Measurements from ENCODE around the gene IFNA5.
A peak's percentile ranks its signal among the peaks of the same experiment; 100 is the strongest.

Gene IFNA5

GRCh38 chr9:21305213-21305612, at the start of gene IFNA5:
Gene IFNA5 (minus strand): TSS chr9:21305313. CDS start chr9:21305256, 57 bp downstream.
- DNase-seq, result no peak

GRCh38 chr9:21350787-21351186, 45.7 kb upstream of the IFNA5 start, which contains the start of gene IFNA6:
Gene IFNA6 (minus strand): TSS chr9:21350887. CDS start chr9:21350887, 0 bp downstream.
- DNase-seq, result no peak

GRCh38 chr9:21348430-21348970, 43.4 kb upstream of the IFNA5 start:
- no peak for DNase-seq

GRCh38 chr9:21340735-21341134, 35.6 kb upstream of the IFNA5 start:
- no peak for DNase-seq

GRCh38 chr9:21336457-21336856, 31.3 kb upstream of the IFNA5 start:
- DNase-seq, result no peak

GRCh38 chr9:21334701-21335632, 29.9 kb upstream of the IFNA5 start, which contains the start of gene KLHL9:
Gene KLHL9 (minus strand): TSS chr9:21335404. CDS start chr9:21334859, 545 bp downstream.
- DNase-seq, result peak; percentile 89

- no peak for DNase-seq
Observed at GRCh38 chr9:21333226-21333625, 28.1 kb upstream of the IFNA5 start.

- DNase-seq, result no peak
Observed at GRCh38 chr9:21331676-21332402, 26.7 kb upstream of the IFNA5 start.

GRCh38 chr9:21326526-21327139, 21.5 kb upstream of the IFNA5 start:
- DNase-seq, result peak; percentile 76

GRCh38 chr9:21324047-21324446, 18.9 kb upstream of the IFNA5 start:
- DNase-seq, result no peak

- no peak for DNase-seq
Observed at GRCh38 chr9:21322911-21323461, 17.9 kb upstream of the IFNA5 start.

GRCh38 chr9:21320465-21320864, 15.4 kb upstream of the IFNA5 start:
- DNase-seq, result no peak

- peak; percentile 53 for DNase-seq
Observed at GRCh38 chr9:21317956-21318923, 13.1 kb upstream of the IFNA5 start.

- DNase-seq, result no peak
Observed at GRCh38 chr9:21316860-21317259, 11.7 kb upstream of the IFNA5 start.

- DNase-seq, result no peak
Observed at GRCh38 chr9:21316032-21316842, 11.1 kb upstream of the IFNA5 start.

- no peak for DNase-seq
Observed at GRCh38 chr9:21314152-21314551, 9.0 kb upstream of the IFNA5 start.

GRCh38 chr9:21311889-21312288, 6.8 kb upstream of the IFNA5 start:
- DNase-seq, result no peak

GRCh38 chr9:21295992-21296391, 9.1 kb downstream of the IFNA5 start:
- DNase-seq, result no peak

GRCh38 chr9:21294904-21295538, 10.1 kb downstream of the IFNA5 start:
- no peak for DNase-seq

GRCh38 chr9:21294364-21294774, 10.7 kb downstream of the IFNA5 start:
- no peak for DNase-seq

Data from CD4-positive, alpha-beta T cell treated with Interleukin-17A for 1 hour (primary cell).